Naive B cell (primary cell): ENCODE results near the gene MBD4. TPM values are rescaled to one million over a fixed set of nuclear protein-coding genes. Genes with fewer than 3 reads are reported as not detected.

Experiments used
- ATAC-seq, 2 donors: fragments of 150-1000 bp; cut with Tn5 transposase; 2 replicates each; pipeline ENCODE4 v1.10.0; 2021; ENCODE audit warnings: low read depth in 2 of 2, mild to moderate bottlenecking in 2 of 2, moderate library complexity in 2 of 2
- DNase-seq: peaks from one replicate; pipeline ENCODE4 v3.0.0; 2022
- H3K27ac Mint-ChIP-seq, 6 donors: one replicate each; pipeline ENCODE4 v1.8.0; 2020 to 2022; ENCODE audit warnings: mild to moderate bottlenecking in 6 of 6, mixed read lengths in 6 of 6, moderate library complexity in 5 of 6, inconsistent platforms in 2 of 6
- H3K27me3 Mint-ChIP-seq, 3 donors: one replicate each; pipeline ENCODE4 v1.8.0; 2021 to 2022; ENCODE audit warnings: mixed read lengths in 3 of 3, mild to moderate bottlenecking in 1 of 3
- H3K36me3 Mint-ChIP-seq, 2 donors: one replicate each; pipeline ENCODE4 v1.8.0; 2020 to 2022; ENCODE audit warnings: mixed read lengths in 2 of 2, inconsistent platforms in 1 of 2, mild to moderate bottlenecking in 1 of 2
- H3K4me1 Mint-ChIP-seq, 3 donors: one replicate each; pipeline ENCODE4 v1.8.0; 2020 to 2022; ENCODE audit warnings: mixed read lengths in 3 of 3, inconsistent platforms in 1 of 3, mild to moderate bottlenecking in 1 of 3, moderate library complexity in 1 of 3
- H3K4me3 Mint-ChIP-seq, 8 donors: one replicate each; pipeline ENCODE4 v1.8.0; 2020 to 2022; ENCODE audit warnings: mild to moderate bottlenecking in 8 of 8, mixed read lengths in 8 of 8, moderate library complexity in 8 of 8, inconsistent platforms in 2 of 8
- H3K9me3 Mint-ChIP-seq, 7 donors: one replicate each; pipeline ENCODE4 v1.8.0; 2020 to 2022; ENCODE audit warnings: mixed read lengths in 7 of 7, mild to moderate bottlenecking in 5 of 7, inconsistent platforms in 2 of 7, moderate library complexity in 1 of 7
- polyA plus RNA-seq, 6 donors: library from polyadenylated mRNA; unstranded; fragments of 300-500 nt; fragmentation: Illumina TruSeq; gene quantifications; one replicate each; pipeline ENCODE4 v1.2.3, GENCODE V29; 2021; ENCODE audit warnings: low read depth in 6 of 6

Gene MBD4
- polyA plus RNA-seq, 6 donors from 2014 or later = 98.2 to 187 (median 127) TPM

DNA sequence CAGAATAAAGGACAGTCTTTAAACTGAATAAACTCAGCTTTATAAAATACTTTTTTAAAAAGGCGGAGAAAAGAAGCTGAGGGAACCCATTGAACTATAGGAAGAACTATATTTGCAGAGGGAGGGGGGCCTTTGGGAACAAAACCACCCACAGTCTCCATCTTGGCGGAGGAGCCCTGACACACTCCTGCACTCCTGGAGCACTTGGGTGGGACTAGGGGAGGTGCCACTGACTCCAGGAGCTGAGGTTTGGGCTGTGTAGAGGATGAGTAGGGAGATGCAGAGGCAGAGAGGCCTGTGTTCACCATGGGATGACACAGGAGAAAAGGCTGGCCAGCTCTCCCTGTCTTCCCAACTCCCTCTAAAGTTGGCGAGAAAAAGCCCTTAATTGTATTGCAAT is 36.1 kb upstream of the MBD4 start:
- Mint-ChIP-seq H3K27ac (peak overlapping the region in 1 of 6 donors; percentile 70), H3K9me3 (no peaks in the 10 kb centered on the region), H3K4me1 (peaks cover 0 to 2% (median 0%) of the 10 kb centered on the region in 3 donors), H3K36me3 (peaks cover 28 to 30% of the 10 kb centered on the region in 2 donors), H3K4me3 (no peak overlapping the region), H3K27me3 (no peaks in the 10 kb centered on the region)
- ATAC-seq (no peak), DNase-seq (no peak)

GRCh38 chr3:129474984-129475804 is 35.4 kb upstream of the MBD4 start:
- Mint-ChIP-seq H3K9me3 (no peaks in the 10 kb centered on the region), H3K36me3 (peaks cover 26 to 28% of the 10 kb centered on the region in 2 donors), H3K27me3 (no peaks in the 10 kb centered on the region), H3K27ac (no peak overlapping the region), H3K4me3 (peak overlapping the region in 1 of 8 donors; percentile 50), H3K4me1 (peaks cover 0 to 2% (median 0%) of the 10 kb centered on the region in 3 donors)
- ATAC-seq = no peak
- DNase-seq = no peak

DNA sequence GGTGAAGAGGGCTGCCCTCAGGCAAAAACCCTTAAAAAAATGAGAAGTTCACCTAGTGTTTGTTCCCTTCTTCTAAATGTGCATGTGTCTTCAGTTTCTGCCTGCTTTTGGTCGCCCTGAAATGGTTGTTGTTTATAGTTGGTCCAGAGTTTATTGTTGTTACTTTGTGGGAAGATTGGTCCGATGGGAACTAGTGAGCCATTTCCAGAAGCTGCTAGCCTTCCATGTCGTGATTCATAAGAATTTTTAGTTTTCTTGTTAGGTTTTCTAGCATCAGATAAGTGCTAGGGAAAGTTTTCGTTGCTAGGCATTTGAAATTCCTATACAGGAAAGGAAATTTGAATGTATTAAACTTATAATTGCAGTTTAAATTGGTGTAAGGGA is 34.0 kb upstream of the MBD4 start:
- Mint-ChIP-seq H3K27ac (peak overlapping the region in 2 of 6 donors; percentile 1 to 41), H3K4me3 (no peak overlapping the region), H3K36me3 (peaks cover 27 to 37% of the 10 kb centered on the region in 2 donors), H3K27me3 (no peaks in the 10 kb centered on the region), H3K4me1 (no peaks in the 10 kb centered on the region), H3K9me3 (no peaks in the 10 kb centered on the region)
- DNase-seq (no peak), ATAC-seq (no peak)

DNA sequence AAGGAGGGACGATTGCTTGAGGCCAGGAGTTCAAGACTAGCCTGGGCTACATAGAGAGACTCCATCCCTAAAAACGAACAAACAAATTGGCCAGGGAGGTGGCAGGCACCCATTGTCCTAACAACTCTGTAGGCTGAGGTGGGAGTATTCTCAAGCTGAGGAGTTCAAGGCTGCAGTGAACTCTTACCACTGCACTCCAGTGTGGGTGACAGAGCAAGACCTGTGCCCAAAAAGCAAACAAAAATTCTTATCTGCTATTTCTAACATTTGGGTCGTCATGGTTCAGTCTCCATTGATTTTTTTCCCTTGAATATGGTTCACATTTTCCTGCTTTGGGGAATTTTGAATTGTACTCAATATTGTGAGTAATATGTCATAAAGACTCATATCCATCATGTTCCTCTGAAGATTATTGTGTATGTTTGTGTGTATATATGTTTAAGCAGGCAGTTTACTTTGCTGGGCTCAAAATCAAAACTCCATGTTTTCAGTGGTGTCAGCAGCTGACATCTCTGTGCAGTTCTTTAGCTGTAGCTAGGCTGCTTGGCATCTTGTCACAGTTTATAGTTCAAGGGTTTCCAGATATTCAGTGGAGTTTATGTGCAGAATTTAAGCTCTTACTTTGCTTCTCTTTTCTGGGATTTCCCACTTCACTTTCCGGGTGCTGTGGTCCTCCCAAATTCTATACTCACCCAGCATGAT is 33.5 kb upstream of the MBD4 start:
- DNase-seq = no peak
- no peaks in the 10 kb centered on the region for H3K27me3 Mint-ChIP-seq
- ATAC-seq = no peak
- peaks cover 27 to 37% of the 10 kb centered on the region in 2 donors for H3K36me3 Mint-ChIP-seq
- no peaks in the 10 kb centered on the region for H3K9me3 Mint-ChIP-seq
- no peaks in the 10 kb centered on the region for H3K4me1 Mint-ChIP-seq
- H3K4me3 Mint-ChIP-seq = no peak overlapping the region
- H3K27ac Mint-ChIP-seq = peak overlapping the region in 1 of 6 donors; percentile 1

DNA sequence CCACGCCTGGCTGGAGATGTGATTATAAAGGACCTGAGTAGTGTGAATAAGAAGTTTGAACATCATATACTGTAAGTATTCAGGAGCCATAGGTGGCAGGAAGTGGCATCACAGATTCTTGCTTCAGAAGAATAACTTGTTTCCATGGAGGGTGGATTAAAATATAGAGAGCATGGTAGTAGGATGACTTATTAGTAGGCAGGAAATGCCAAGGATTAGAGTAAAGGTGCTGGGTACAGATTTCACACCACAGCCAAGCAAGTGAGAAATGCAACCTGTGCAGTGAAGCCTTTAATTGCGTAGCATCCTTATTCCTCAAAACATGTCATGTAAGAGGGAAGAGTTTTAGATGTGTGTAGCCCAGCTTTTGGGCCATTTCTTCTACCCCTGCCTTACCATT is 31.1 kb upstream of the MBD4 start:
- Mint-ChIP-seq H3K4me1 (no peaks in the 10 kb centered on the region), H3K27me3 (no peaks in the 10 kb centered on the region), H3K27ac (no peak overlapping the region), H3K9me3 (no peaks in the 10 kb centered on the region), H3K36me3 (peaks cover 16 to 20% of the 10 kb centered on the region in 2 donors), H3K4me3 (no peak overlapping the region)
- no peak for DNase-seq
- ATAC-seq = no peak

GRCh38 chr3:129469026-129469425 is 29.3 kb upstream of the MBD4 start:
- Mint-ChIP-seq H3K4me1 (no peaks in the 10 kb centered on the region), H3K36me3 (peaks cover 16 to 20% of the 10 kb centered on the region in 2 donors), H3K4me3 (no peak overlapping the region), H3K27ac (no peak overlapping the region), H3K27me3 (no peaks in the 10 kb centered on the region), H3K9me3 (no peaks in the 10 kb centered on the region)
- ATAC-seq = no peak
- DNase-seq = no peak

DNA sequence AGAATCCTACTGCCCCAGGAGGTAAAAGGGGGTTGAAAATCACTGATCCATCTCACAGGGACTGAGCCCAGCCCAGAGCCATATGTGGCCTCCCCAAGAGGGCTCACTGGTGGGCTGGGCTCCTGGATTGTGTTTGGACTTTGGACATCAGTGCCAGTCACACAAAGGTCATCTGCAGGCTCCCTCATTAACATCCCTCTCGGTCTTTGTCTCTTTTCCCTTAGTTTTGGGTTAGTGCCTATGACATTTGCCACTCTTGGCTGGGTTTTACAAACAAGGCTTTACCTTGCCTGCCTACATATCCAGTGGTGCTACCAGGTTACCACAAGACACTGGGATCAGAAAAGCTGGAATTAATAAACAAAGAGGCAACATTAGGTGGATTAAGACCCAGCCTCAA is 28.2 kb upstream of the MBD4 start:
- DNase-seq (no peak), ATAC-seq (no peak)
- Mint-ChIP-seq H3K36me3 (peaks cover 15% of the 10 kb centered on the region in 2 donors), H3K27ac (no peak overlapping the region), H3K4me3 (no peak overlapping the region), H3K4me1 (no peaks in the 10 kb centered on the region), H3K9me3 (no peaks in the 10 kb centered on the region), H3K27me3 (no peaks in the 10 kb centered on the region)

DNA sequence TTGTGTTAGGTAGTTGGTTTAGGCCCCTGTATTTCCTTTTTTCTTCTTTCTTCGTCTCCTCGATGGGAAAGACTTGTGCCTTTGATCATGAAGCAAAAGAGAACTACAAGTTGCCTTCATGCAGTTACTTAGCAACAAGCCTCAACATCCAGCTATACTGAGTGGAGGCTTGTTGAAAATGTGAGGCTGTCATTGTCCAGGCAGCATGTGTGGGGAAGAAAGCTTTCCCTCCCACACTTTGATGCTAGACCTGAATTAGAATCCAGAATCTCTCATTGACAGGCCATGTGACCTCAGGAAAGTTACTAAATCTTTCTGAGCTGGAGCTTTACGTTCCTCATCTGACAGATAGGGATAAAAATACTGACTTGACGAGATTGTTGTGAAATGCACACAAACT is 24.0 kb upstream of the MBD4 start:
- no peaks in the 10 kb centered on the region for H3K9me3 Mint-ChIP-seq

GRCh38 chr3:129463094-129463493 is 23.3 kb upstream of the MBD4 start:
- H3K9me3 Mint-ChIP-seq = no peaks in the 10 kb centered on the region
- no peaks in the 10 kb centered on the region for H3K27me3 Mint-ChIP-seq
- no peak for ATAC-seq
- no peak overlapping the region for H3K4me3 Mint-ChIP-seq
- peaks cover 0 to 8% (median 8%) of the 10 kb centered on the region in 3 donors for H3K4me1 Mint-ChIP-seq
- DNase-seq = no peak
- H3K36me3 Mint-ChIP-seq = peaks cover 0 to 9% of the 10 kb centered on the region in 2 donors
- no peak overlapping the region for H3K27ac Mint-ChIP-seq

More for the DNA sequence above, 24.0 kb upstream of the MBD4 start:
- no peak overlapping the region for H3K4me3 Mint-ChIP-seq
- ATAC-seq = no peak
- peaks cover 0 to 8% (median 8%) of the 10 kb centered on the region in 3 donors for H3K4me1 Mint-ChIP-seq
- DNase-seq = no peak
- peaks cover 0 to 9% of the 10 kb centered on the region in 2 donors for H3K36me3 Mint-ChIP-seq
- H3K27ac Mint-ChIP-seq = no peak overlapping the region
- no peaks in the 10 kb centered on the region for H3K27me3 Mint-ChIP-seq

DNA sequence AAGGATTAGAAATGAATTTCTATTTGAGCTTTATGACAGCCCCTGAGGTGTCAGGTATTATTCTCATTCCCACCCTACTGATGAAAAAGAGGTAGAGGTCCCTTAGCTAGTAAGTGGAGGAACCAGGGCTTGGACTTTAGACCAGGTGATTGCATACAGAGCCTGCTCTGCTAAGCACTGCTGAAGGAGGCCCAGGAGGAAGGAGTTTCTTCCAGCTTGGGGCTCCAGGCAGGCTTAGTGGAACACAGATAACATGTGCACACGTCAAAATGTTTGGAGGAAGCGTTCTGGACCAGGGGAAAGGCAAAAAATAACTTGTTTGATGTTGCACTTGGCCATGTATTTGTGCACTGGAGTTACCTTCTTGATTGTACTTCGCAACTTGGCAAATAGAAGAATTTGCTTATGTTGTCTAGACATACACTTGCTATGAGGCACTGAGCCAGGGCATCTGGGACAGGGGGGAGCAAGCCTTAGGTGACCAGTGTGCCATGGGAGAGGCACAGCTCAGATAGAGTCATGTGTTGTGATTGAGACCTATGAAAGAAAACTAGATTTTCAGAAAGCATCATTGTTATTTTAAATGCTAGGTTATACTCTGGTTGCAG is 22.7 kb upstream of the MBD4 start:
- peaks cover 0 to 8% (median 8%) of the 10 kb centered on the region in 3 donors for H3K4me1 Mint-ChIP-seq
- no peak for ATAC-seq
- DNase-seq = no peak
- peak overlapping the region in 1 of 6 donors; percentile 53 for H3K27ac Mint-ChIP-seq
- H3K4me3 Mint-ChIP-seq = no peak overlapping the region
- H3K9me3 Mint-ChIP-seq = no peaks in the 10 kb centered on the region
- H3K36me3 Mint-ChIP-seq = peaks cover under 1 to 9% of the 10 kb centered on the region in 2 donors
- H3K27me3 Mint-ChIP-seq = no peaks in the 10 kb centered on the region

GRCh38 chr3:129461461-129462146 is 21.9 kb upstream of the MBD4 start:
- Mint-ChIP-seq H3K27ac (peak overlapping the region in 1 of 6 donors; percentile 73), H3K9me3 (no peaks in the 10 kb centered on the region)
- no peak for DNase-seq

GRCh38 chr3:129461022-129461421 is 21.3 kb upstream of the MBD4 start:
- peaks cover 6 to 15% of the 10 kb centered on the region in 2 donors for H3K36me3 Mint-ChIP-seq
- peak overlapping the region in 1 of 6 donors; percentile 52 for H3K27ac Mint-ChIP-seq
- H3K4me1 Mint-ChIP-seq = peaks cover 0 to 8% (median 8%) of the 10 kb centered on the region in 3 donors
- DNase-seq (no peak), ATAC-seq (no peak)
- no peaks in the 10 kb centered on the region for H3K9me3 Mint-ChIP-seq
- no peaks in the 10 kb centered on the region for H3K27me3 Mint-ChIP-seq
- H3K4me3 Mint-ChIP-seq = no peak overlapping the region

More at GRCh38 chr3:129461461-129462146, 21.9 kb upstream of the MBD4 start:
- Mint-ChIP-seq H3K4me1 (peaks cover 0 to 8% (median 8%) of the 10 kb centered on the region in 3 donors), H3K4me3 (no peak overlapping the region), H3K36me3 (peaks cover 6 to 15% of the 10 kb centered on the region in 2 donors), H3K27me3 (no peaks in the 10 kb centered on the region)
- no peak for ATAC-seq

DNA sequence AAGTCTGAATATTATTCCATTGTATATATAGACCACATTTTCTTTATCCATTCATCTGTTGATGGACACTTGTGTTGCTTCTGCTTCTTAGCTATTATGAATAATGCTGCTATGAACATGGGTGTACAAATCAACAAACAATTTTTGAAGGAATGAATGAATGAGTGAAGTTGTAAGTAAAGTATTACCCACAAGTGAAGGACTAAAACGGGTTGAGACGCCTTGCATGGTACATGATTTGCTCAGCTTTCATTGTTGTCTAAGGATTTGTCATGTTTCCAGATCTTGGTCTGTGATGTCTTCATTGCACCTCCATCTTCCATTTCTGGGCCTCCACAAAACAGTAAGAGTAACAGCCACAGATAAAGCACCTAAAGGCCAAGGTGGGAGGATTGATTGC is 20.8 kb upstream of the MBD4 start:
- H3K36me3 Mint-ChIP-seq = peaks cover 6 to 15% of the 10 kb centered on the region in 2 donors
- H3K9me3 Mint-ChIP-seq = no peaks in the 10 kb centered on the region
- DNase-seq (no peak), ATAC-seq (no peak)
- peaks cover 0 to 8% (median 8%) of the 10 kb centered on the region in 3 donors for H3K4me1 Mint-ChIP-seq
- H3K4me3 Mint-ChIP-seq = no peak overlapping the region
- H3K27me3 Mint-ChIP-seq = no peaks in the 10 kb centered on the region
- peak overlapping the region in 1 of 6 donors; percentile 52 for H3K27ac Mint-ChIP-seq
